ENCODE data around the gene EPM2AIP1.

DNA sequence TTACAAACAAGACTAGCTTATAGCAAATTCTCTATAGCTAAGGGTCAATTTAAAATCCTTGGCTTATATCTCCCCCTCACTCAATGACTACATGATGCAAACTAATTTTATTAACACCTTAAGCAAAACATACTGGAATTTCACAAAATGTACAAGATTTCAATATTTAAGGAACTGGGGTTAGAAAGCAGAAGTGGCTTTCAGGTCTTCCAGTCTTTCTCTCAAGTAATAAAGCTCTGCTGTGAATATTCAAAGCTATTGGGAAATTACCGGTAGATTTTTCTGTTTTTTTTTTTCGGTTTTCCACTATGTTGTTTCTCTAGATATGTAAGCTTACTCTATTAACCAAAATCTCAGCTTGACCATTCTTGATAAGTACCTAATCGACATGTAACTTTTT is 3.9 kb downstream of the EPM2AIP1 start:
- TF ChIP-seq CTCF (IDR thresholded peaks at IDR 0.05) = no peak
- no peak for TF ChIP-seq POLR2AphosphoS5 (IDR thresholded peaks at IDR 0.05)
- TF ChIP-seq POLR2A (IDR thresholded peaks at IDR 0.05) = no peak
